ENCODE data around the gene ZNHIT1. TPM values are rescaled to one million over a fixed set of nuclear protein-coding genes. Genes with fewer than 3 reads are reported as not detected.

Gene ZNHIT1
- total RNA-seq, 1 donor from 2014 or later = 55.4 TPM

DNA sequence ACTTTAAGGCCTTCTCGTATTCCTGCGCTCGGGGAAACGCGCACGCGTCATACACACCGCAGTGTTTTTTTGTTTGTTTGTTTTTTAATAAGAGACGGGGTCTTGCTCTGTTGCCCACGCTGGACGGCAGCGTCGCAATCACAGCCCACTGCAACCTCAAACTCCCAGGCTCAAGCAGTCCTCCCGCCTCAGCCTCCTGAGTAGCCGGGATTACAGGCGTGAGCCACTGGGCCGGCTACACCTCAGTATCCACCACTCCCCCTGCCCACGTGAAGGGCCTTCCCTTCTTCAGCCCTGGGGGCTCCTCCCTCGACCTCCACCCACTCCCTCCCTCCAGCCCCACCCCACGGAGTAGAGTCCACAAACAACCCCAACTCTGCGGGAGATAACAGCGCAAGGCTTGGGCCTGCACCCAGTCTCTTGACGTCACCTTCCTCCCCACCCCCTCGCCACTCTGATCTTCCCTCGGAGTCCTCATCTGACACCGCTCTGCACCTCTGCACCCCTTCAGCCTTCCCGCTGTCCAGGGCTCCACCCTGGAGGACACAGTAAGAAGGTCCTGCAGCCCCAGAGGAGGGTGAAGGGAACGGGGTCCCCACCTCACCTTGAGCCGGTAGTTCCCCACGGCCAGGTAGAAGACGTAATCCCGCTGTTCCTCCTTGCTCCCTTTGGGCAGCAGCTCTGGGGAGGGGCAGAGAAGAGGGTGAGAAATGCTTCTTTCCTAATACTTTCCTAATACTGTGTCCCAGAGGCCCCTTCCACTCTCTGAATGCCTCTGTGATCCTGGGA lies 22.5 kb downstream of the ZNHIT1 start:
- Histone ChIP-seq H3K9me3 (no peaks in the 10 kb centered on the region), H3K27ac (peak overlapping the region; percentile 79), H3K36me3 (peaks cover 59% of the 10 kb centered on the region), H3K27me3 (ENCODE audit: low read depth) (no peaks in the 10 kb centered on the region), H3K4me3 (no peak overlapping the region), H3K4me1 (peaks cover 67% of the 10 kb centered on the region)
- ATAC-seq = no peak
- TF ChIP-seq, protein P1, sequence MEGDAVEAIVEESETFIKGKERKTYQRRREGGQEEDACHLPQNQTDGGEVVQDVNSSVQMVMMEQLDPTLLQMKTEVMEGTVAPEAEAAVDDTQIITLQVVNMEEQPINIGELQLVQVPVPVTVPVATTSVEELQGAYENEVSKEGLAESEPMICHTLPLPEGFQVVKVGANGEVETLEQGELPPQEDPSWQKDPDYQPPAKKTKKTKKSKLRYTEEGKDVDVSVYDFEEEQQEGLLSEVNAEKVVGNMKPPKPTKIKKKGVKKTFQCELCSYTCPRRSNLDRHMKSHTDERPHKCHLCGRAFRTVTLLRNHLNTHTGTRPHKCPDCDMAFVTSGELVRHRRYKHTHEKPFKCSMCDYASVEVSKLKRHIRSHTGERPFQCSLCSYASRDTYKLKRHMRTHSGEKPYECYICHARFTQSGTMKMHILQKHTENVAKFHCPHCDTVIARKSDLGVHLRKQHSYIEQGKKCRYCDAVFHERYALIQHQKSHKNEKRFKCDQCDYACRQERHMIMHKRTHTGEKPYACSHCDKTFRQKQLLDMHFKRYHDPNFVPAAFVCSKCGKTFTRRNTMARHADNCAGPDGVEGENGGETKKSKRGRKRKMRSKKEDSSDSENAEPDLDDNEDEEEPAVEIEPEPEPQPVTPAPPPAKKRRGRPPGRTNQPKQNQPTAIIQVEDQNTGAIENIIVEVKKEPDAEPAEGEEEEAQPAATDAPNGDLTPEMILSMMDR (IDR thresholded peaks at IDR 0.05) = no peak
- intact Hi-C loops (cut with DNase I) = no loop called here
- DNase-seq = no peak

DNA sequence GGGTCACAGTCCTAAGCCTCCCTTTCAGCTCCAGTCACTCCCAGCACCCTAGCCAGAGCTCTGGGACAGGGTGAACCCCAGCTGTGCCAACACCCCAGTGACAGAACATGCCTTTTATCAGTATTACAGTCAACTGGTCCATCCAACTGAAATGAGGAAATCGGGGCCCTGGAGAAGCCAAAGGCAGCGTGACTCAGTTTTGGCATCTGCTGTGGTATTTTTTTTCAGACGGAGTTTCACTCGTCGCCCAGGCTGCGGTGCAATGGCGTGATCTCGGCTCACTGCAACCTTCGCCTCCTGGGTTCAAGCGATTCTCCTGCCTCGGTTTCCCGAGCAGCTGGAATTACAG lies 23.0 kb downstream of the ZNHIT1 start:
- TF ChIP-seq, protein P1 (IDR thresholded peaks at IDR 0.05) = no peak
- no peak overlapping the region for H3K4me3 ChIP-seq
- intact Hi-C loops (cut with DNase I) = no loop called here

DNA sequence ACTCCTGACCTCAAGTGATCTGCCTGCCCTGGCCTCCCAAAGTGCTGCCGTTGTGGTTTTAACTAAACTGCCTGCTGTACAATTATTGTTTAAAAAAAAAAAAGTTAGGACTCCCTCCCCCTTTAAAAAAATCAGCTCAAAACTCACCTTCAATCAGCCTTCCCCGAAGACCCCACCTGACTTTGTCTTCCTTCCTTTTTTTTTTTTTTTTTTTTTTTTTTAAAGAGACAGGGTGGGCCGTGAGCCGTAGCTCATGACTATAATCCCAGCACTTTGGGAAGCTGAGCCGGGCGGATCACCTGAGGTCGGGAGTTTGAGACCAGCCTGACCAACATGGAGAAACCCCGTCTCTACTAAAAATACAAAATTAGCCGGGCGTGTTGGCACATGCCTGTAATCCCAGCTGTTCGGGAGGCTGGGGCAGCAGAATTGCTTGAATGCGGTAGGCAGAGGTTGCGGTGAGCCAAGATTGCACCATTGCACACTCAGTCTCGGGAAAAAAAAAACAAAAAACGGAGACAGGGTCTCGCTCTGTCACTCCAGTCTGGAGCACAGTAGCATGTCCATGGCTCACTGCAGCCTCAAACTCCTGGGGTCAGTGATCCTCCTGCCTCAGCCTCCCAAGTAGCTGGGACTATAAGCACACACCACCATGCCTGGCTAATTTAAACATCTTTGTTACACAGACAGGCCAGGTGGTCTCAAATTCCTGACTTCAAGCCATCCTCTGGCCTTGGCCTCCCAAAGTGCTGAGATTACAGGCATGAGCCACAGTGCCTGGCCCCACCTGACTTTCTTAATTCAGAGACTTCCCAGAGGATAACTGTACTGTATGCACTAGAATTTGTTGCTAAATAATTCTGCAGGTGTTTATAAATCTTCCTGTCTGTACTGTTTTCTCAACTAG lies 23.7 kb downstream of the ZNHIT1 start:
- intact Hi-C loops (cut with DNase I) = no loop called here
- TF ChIP-seq, protein P1 (IDR thresholded peaks at IDR 0.05) = no peak
- Histone ChIP-seq H3K4me3 (no peak overlapping the region), H3K4me1 (peaks cover 73% of the 10 kb centered on the region), H3K27ac (peak overlapping the region; percentile 16), H3K27me3 (ENCODE audit: low read depth) (no peaks in the 10 kb centered on the region), H3K36me3 (peaks cover 54% of the 10 kb centered on the region), H3K9me3 (no peaks in the 10 kb centered on the region)
- ATAC-seq (no peak), DNase-seq (no peak)

More for the DNA sequence above, 23.0 kb downstream of the ZNHIT1 start:
- Histone ChIP-seq H3K27ac (no peak overlapping the region), H3K4me1 (peaks cover 73% of the 10 kb centered on the region), H3K9me3 (no peaks in the 10 kb centered on the region), H3K36me3 (peaks cover 59% of the 10 kb centered on the region), H3K27me3 (ENCODE audit: low read depth) (no peaks in the 10 kb centered on the region)
- no peak for ATAC-seq
- DNase-seq = no peak

DNA sequence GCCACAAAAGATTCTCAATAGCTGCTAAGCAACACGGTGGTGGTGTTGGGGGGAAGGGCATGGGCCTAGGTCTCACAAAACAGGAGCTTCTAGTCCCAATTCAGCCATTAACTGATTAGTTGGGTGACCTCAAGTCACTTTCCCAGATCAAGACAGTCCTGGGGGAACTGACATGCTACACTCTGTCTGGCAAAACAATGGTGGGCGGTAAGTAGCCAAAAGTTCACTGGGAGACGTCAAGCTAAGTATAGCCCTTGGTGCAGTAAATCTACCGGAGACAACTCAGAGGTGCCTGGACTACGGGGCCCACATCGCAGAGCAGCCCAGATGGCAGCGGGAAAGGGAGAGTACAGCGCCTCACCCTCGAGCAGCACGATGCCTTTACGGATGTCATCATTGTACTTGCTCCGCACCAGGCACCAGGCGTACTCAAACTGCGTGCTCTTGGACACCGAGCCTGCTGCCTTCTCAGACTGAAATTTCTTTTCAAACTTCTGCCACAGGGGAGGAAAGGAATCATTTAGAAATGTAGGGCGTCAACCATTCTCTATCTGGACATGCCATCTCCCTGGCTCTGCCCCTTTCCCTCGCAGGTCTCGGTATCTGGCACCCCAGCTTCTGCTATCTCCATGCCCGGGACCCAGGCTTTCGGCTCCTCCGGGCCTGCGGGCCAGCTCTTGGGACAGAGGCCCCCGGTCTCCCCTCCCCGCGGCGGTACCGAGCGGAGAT lies 25.8 kb downstream of the ZNHIT1 start:
- intact Hi-C loops (cut with DNase I) = no loop called here
- H3K27me3 ChIP-seq (ENCODE audit: low read depth) = no peaks in the 10 kb centered on the region
- peaks cover 41% of the 10 kb centered on the region for H3K36me3 ChIP-seq
- DNase-seq = no peak
- H3K27ac ChIP-seq = peak overlapping the region; percentile 93
- peaks cover 55% of the 10 kb centered on the region for H3K4me1 ChIP-seq
- TF ChIP-seq, protein P1 (IDR thresholded peaks at IDR 0.05) = no peak
- H3K4me3 ChIP-seq = peak overlapping the region; percentile 89
- no peaks in the 10 kb centered on the region for H3K9me3 ChIP-seq
- ATAC-seq = no peak

All from lower lobe of right lung (tissue), 2 donors.